GM18517 (cell line): ENCODE data around the gene MLLT10.
"Not testable (repeated sequence)": the region's sequence is repeated elsewhere in the genome, so short reads cannot be mapped to it uniquely, and the experiment has no call there.

Source experiments
- ATAC-seq: cut with Tn5 transposase; IDR thresholded peaks from one replicate; pipeline ENCODE4 v1.9.1; 2021; ENCODE audit warnings: mild to moderate bottlenecking, moderate library complexity; ENCODE audit not compliant: unreplicated experiment

The MLLT10 gene

GRCh38 chr10:21692916-21693315, 158.9 kb downstream of the MLLT10 start:
- ATAC-seq = no peak

- ATAC-seq = no peak
These were observed 159.4 kb downstream of the MLLT10 start for GRCh38 chr10:21693418-21693817.

- ATAC-seq = no peak
These were observed 160.6 kb downstream of the MLLT10 start for GRCh38 chr10:21694631-21695030.

- ATAC-seq = no peak
These were observed 162.3 kb downstream of the MLLT10 start for GRCh38 chr10:21696302-21696701.

- ATAC-seq = no peak
These were observed 165.5 kb downstream of the MLLT10 start for GRCh38 chr10:21699575-21699974.

- no peak for ATAC-seq
These were observed 166.4 kb downstream of the MLLT10 start for GRCh38 chr10:21700474-21700873.

GRCh38 chr10:21702633-21703111, 168.6 kb downstream of the MLLT10 start:
- peak; percentile 72 for ATAC-seq

GRCh38 chr10:21705142-21705827, 171.3 kb downstream of the MLLT10 start:
- no peak for ATAC-seq

GRCh38 chr10:21705828-21706176, 171.8 kb downstream of the MLLT10 start:
- ATAC-seq = no peak

- ATAC-seq = no peak
These were observed 173.5 kb downstream of the MLLT10 start for GRCh38 chr10:21707498-21707897.

- ATAC-seq = no peak
These were observed 178.9 kb downstream of the MLLT10 start for GRCh38 chr10:21712975-21713374.

GRCh38 chr10:21715531-21716195, 181.6 kb downstream of the MLLT10 start:
- ATAC-seq = no peak

GRCh38 chr10:21717437-21718054, 183.5 kb downstream of the MLLT10 start:
- not testable (repeated sequence) for ATAC-seq

GRCh38 chr10:21719502-21719901, 185.5 kb downstream of the MLLT10 start:
- ATAC-seq = no peak

GRCh38 chr10:21720090-21720489, 186.1 kb downstream of the MLLT10 start:
- ATAC-seq = no peak

GRCh38 chr10:21721000-21721665, 187.1 kb downstream of the MLLT10 start:
- ATAC-seq = no peak

- ATAC-seq = no peak
These were observed 188.2 kb downstream of the MLLT10 start for GRCh38 chr10:21722209-21722608.

- ATAC-seq = no peak
These were observed 190.1 kb downstream of the MLLT10 start for GRCh38 chr10:21724020-21724589.

- peak; percentile 81 for ATAC-seq
These were observed 190.8 kb downstream of the MLLT10 start for GRCh38 chr10:21724687-21725367.

GRCh38 chr10:21726601-21727225, 192.7 kb downstream of the MLLT10 start:
- no peak for ATAC-seq
